Fibroblast of mammary gland (primary cell): ENCODE data around the gene CASZ1.

Experiments
- DNase-seq: peaks from one replicate; pipeline ENCODE4 v3.0.0-alpha.2; 2010; ENCODE audit warnings: low read depth
- H3K4me3 ChIP-seq: 2 replicates; pipeline ENCODE4 v1.5.1; 2011; ENCODE audit warnings: low read depth, mild to moderate bottlenecking, low read length, moderate library complexity; ENCODE audit not compliant: control insufficient read depth
- TF ChIP-seq, protein P1 (sequence below): conservative IDR thresholded peaks from 2 replicates; pipeline ENCODE4 v1.5.1; 2011; ENCODE audit warnings: low read depth, low read length, inconsistent platforms; ENCODE audit not compliant: control insufficient read depth, insufficient read depth

CASZ1 gene

DNA sequence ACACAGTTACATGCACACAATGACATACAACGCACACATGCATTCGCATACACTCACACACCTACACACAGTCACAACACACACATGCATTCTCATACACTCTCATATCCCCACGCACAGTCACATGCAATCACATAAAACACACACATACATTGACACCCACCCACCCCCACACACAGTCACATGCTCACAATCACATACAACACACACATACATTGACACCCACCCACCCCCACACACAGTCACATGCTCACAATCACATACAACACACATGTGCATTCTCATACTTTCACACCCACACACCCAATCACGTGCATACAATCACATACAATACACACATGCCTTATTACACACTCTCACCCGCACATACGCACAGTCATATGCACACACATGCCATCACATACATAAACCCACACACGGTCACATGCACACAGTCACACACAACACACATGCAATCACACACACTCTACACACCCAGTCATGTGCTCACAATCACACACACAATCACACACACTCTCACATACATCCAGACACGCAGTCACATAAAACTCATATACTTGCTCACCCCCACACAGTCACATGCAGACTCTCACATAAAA lies 134.3 kb downstream of the CASZ1 start:
- TF ChIP-seq, protein P1, sequence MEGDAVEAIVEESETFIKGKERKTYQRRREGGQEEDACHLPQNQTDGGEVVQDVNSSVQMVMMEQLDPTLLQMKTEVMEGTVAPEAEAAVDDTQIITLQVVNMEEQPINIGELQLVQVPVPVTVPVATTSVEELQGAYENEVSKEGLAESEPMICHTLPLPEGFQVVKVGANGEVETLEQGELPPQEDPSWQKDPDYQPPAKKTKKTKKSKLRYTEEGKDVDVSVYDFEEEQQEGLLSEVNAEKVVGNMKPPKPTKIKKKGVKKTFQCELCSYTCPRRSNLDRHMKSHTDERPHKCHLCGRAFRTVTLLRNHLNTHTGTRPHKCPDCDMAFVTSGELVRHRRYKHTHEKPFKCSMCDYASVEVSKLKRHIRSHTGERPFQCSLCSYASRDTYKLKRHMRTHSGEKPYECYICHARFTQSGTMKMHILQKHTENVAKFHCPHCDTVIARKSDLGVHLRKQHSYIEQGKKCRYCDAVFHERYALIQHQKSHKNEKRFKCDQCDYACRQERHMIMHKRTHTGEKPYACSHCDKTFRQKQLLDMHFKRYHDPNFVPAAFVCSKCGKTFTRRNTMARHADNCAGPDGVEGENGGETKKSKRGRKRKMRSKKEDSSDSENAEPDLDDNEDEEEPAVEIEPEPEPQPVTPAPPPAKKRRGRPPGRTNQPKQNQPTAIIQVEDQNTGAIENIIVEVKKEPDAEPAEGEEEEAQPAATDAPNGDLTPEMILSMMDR, result no peak
- H3K4me3 ChIP-seq, result no peak overlapping the region
- DNase-seq, result no peak

DNA sequence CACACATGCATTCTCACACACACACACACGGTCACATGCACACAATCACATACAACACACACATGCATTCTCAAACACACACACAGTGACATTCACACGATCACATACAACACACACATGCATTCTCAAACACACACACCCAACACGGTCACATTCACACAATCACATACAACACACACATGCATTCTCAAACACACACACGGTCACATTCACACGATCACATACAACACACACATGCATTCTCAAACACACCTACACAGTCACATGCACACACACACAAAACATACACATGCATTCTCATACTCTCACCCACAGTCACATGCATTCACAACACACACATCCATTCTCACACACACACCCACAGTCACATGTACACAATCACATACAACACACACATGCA lies 135.0 kb downstream of the CASZ1 start:
- TF ChIP-seq, protein P1, result no peak
- no peak for DNase-seq
- H3K4me3 ChIP-seq, result no peak overlapping the region

DNA sequence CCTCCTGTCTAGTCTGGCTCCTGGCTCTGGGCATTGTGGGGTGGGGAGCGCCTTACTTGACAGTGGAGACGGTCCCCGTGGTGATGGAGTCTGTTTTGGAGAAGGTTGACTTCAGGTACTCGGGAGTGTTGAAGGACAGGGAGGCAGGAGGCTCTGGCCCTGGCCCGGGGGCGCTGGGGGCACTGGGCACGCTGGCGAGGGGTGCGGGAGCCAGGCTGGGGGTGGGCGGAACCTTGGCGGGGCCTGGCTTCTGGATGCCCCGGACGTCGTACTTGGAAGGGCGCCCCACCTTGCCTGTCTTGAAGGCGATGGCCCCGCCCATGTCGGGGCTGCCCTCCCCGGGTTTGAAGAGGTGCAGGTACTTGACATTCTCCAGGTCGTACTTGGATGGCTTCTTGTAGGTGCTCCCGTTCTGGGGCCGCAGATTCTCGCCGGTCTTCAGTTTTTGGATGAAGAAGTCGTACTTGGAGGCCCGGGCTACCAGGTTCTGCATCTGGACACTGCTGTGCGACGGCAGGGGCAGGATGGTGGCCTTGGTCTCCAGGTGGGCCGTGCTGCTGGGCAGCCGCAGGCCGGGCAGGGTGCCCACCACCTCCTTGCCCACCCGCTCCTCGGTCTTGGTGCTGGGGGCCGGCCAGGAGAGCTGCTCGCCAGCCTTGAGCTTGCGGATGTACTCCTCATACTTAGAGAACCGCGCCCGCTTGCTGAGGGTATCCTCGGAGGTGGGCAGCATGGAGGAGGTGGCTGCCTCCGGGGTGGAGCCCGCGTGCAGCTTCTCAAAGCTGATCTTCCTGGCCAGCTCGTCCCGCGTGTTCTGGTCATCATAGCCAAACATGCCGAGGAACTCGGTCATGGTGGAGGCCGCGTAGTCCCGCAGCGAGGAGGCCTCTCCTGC lies 136.6 kb downstream of the CASZ1 start:
- TF ChIP-seq, protein P1, result no peak
- no peak for DNase-seq
- H3K4me3 ChIP-seq, result no peak overlapping the region

DNA sequence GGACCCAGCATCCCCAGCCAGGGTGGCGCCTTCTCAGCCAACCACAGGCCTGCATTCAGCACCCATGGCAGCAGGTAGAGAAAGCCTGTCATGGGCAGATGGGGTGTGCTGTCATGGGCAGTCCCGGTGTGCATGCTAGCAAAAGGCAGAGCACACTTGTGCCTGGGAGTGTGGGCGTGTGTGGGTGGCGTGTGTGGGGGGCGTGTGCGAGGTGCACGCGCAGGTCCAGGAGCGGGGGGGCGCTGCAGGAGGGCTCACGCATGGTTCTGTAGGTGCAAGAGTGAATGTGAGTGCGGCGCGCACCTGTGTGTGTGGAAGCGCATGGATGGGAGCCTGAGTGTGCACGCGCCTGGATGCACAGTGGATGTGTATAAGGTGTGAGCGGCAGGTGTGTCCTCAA lies 137.2 kb downstream of the CASZ1 start:
- no peak overlapping the region for H3K4me3 ChIP-seq
- TF ChIP-seq, protein P1, result no peak
- DNase-seq, result no peak

DNA sequence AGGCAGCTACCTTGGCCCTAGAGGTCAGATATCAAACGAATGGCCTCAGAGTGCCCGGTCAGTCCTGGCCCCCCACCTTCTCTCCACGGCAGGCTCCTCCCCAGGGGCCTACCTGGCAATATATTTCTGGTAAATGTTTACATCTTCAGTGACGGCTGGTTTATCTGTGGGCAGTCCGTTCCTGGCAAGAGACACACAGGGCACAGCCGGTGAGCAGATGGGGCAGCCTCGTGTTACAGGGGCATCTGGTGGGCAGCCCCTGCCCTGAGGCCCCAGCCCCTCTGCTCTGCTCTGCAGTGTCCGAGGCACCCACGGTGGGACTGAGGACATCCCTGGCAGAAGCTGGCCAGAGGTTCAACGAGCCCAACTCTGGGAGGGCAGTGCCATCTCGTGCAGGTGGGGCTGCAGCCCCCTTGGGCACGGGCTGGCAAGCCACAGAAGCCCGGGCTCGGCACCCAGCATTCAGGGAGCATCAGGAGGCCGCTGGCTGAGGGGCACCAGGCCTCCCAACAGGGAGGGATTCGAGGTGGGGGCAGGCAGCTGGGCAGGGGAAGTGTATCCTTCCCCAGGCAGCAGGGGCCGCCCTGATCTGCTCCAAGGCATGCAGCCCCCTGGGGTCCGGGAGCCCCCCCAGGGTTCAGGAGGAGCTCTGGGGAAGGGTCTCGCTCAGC lies 137.9 kb downstream of the CASZ1 start:
- no peak for DNase-seq
- TF ChIP-seq, protein P1, result no peak
- H3K4me3 ChIP-seq, result no peak overlapping the region

DNA sequence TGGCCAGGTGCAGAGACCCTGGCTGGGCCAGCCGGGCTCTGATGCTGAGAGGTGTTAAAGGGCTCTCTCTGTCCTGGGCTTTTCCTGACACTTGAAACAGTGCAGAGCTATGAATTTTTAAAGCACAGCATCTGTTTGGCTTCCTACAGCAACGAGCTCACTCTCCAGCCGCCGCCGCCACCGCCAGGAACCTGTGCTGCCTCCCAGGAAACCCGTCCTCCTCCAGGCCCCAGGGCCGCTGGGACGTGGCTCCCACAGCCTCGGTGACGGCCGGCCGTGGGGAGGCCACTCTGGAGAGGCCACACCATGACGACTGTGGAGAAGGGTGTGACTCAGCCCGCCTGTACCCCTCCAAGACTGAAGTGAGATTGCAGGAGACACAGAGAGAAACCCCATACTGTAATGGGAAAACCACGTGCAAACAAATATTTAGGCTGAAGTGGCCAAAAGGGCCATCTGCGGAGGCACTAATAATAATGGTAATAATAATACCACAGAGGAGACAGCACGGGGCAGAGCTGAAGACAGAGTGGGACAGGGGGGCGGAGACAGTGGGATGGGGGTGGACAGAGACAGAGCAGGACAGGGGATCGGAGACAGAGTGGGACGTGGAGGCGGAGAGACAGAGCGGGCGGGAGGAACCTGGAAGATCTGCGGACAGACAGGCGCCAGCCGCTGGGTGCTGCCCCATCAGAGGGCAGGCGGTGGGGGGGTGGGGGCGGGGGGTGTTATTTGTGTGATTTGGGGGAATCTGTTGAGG lies 139.2 kb downstream of the CASZ1 start:
- TF ChIP-seq, protein P1, result no peak
- H3K4me3 ChIP-seq, result no peak overlapping the region
- DNase-seq, result no peak
